SK-N-SH (cell line): Measurements from ENCODE around the gene RPL28. TPM values are rescaled to one million over a fixed set of nuclear protein-coding genes. Genes with fewer than 3 reads are reported as not detected.
A peak's percentile ranks its signal among the peaks of the same experiment; 100 is the strongest.

Experiments
- CTCF ChIA-PET: fragments of 300-600, 350-600 bp; formaldehyde crosslinking; extraction: SDS; loops from one replicate; lab custom pipeline; 2021; lab: Yijun Ruan, JAX
- POLR2A ChIA-PET: fragments of 350-600 bp; sonication (Branson Sonifier 250); formaldehyde crosslinking; extraction: SDS; loops from one replicate; lab custom pipeline; 2020; ENCODE audit warnings: antibody characterized with exemption, inconsistent platforms; lab: Yijun Ruan, JAX
- DNase-seq: peaks from one replicate; pipeline ENCODE4 v3.0.0; 2012
- H2AFZ ChIP-seq: fragments of 200-600 bp; sonication (generic); 2 replicates; pipeline ENCODE4 v1.8.1; 2016; ENCODE audit warnings: antibody characterized with exemption, mild to moderate bottlenecking, low read depth
- H3F3A ChIP-seq: fragments of 200-600 bp; sonication (generic); replicated peaks from 2 replicates; pipeline ENCODE3; 2016; ENCODE audit warnings: antibody characterized with exemption, mild to moderate bottlenecking; ENCODE audit not compliant: insufficient read depth
- H3K27ac ChIP-seq, 2 experiments: fragments of 200-500 bp in 1 of 2; fragments of 200-600 bp in 1 of 2; sonication (Bioruptor generic) in 1 of 2; sonication (generic), shearing (Covaris generic) in 1 of 2; 2 replicates each; pipeline versions ENCODE4 v1.5.1 to v1.6.1; 2014 to 2016; ENCODE audit warnings: low read depth in 2 of 2, inconsistent platforms in 1 of 2, low read length in 1 of 2, mild to moderate bottlenecking in 1 of 2, mixed read lengths in 1 of 2
- H3K27me3 ChIP-seq: fragments of 200-600 bp; sonication (generic), shearing (Covaris generic); 2 replicates; pipeline ENCODE4 v1.6.1; 2016; ENCODE audit warnings: mixed run types; ENCODE audit not compliant: insufficient read depth
- H3K36me3 ChIP-seq, 2 experiments: fragments of 200-500 bp in 1 of 2; fragments of 200-600 bp in 1 of 2; sonication (Bioruptor generic) in 1 of 2; sonication (generic) in 1 of 2; replicated peaks in 1 of 2; 2 replicates each; pipeline versions ENCODE3 to v1.5.1; 2014 to 2016; ENCODE audit warnings: low read length in 1 of 2, mild to moderate bottlenecking in 1 of 2; ENCODE audit not compliant: insufficient read depth in 2 of 2, control insufficient read depth in 1 of 2
- H3K4me1 ChIP-seq, 2 experiments: fragments of 200-500 bp in 1 of 2; fragments of 200-600 bp in 1 of 2; sonication (Bioruptor generic) in 1 of 2; sonication (generic), shearing (Covaris generic) in 1 of 2; 2 replicates each; pipeline versions ENCODE4 v1.5.1 to v1.6.1; 2014 to 2016; ENCODE audit warnings: low read depth in 1 of 2, low read length in 1 of 2, mixed run types in 1 of 2; ENCODE audit not compliant: insufficient read depth in 2 of 2, control insufficient read depth in 1 of 2
- H3K4me2 ChIP-seq: fragments of 200-600 bp; sonication (generic), shearing (Covaris generic); 2 replicates; pipeline ENCODE4 v1.6.1; 2017; ENCODE audit warnings: mixed run types
- H3K4me3 ChIP-seq, 2 experiments: fragments of 200-500 bp in 1 of 2; fragments of 200-600 bp in 1 of 2; sonication (Bioruptor generic) in 1 of 2; sonication (generic), shearing (Covaris generic) in 1 of 2; 2 replicates each; pipeline versions ENCODE4 v1.5.1 to v1.8.1; 2014 to 2016; ENCODE audit warnings: low read depth in 2 of 2, inconsistent platforms in 1 of 2, low read length in 1 of 2, mild to moderate bottlenecking in 1 of 2, mixed read lengths in 1 of 2, moderate library complexity in 1 of 2
- H3K79me2 ChIP-seq: fragments of 200-600 bp; sonication (generic); 2 replicates; pipeline ENCODE4 v1.8.1; 2017; ENCODE audit warnings: mild to moderate bottlenecking; ENCODE audit not compliant: insufficient read depth
- H3K9ac ChIP-seq: fragments of 200-600 bp; sonication (generic); 2 replicates; pipeline ENCODE4 v1.6.1; 2017; ENCODE audit warnings: mixed run types
- H3K9me2 ChIP-seq: fragments of 200-600 bp; sonication (generic); 2 replicates; pipeline ENCODE4 v1.6.1; 2017; ENCODE audit warnings: mixed run types
- H3K9me3 ChIP-seq: fragments of 200-600 bp; sonication (generic); 2 replicates; pipeline ENCODE4 v1.6.1; 2017; ENCODE audit warnings: mixed run types, mild to moderate bottlenecking, moderate library complexity
- H4K20me1 ChIP-seq: fragments of 200-600 bp; sonication (generic); 2 replicates; pipeline ENCODE4 v1.6.1; 2017; ENCODE audit warnings: mild to moderate bottlenecking, mixed run types; ENCODE audit not compliant: insufficient read depth
- EZH2phosphoT487 ChIP-seq: fragments of 200-600 bp; sonication (generic); IDR thresholded peaks from 2 replicates; pipeline ENCODE4 v1.6.1; 2017; ENCODE audit warnings: low read depth, mixed run types, mild to moderate bottlenecking, antibody characterized with exemption, moderate library complexity, borderline replicate concordance
- FOSL2 ChIP-seq: IDR thresholded peaks from 2 replicates; pipeline ENCODE4 v1.4.0; 2012; ENCODE audit warnings: low read depth, mild to moderate bottlenecking, moderate library complexity, borderline replicate concordance
- FOXJ3 ChIP-seq: sonication (generic); formaldehyde crosslinking; IDR thresholded peaks from 2 replicates; pipeline ENCODE4 v1.5.1; 2020; ENCODE audit warnings: mild to moderate bottlenecking, missing genetic modification reagents
- FOXM1 ChIP-seq: IDR thresholded peaks from 2 replicates; pipeline ENCODE4 v1.4.0; 2012; ENCODE audit warnings: low read depth, mild to moderate bottlenecking
- GATA2 ChIP-seq: sonication (generic); formaldehyde crosslinking; IDR thresholded peaks from 2 replicates; pipeline ENCODE4 v1.5.0; 2020; ENCODE audit warnings: mild to moderate bottlenecking, missing genetic modification reagents
- JUND ChIP-seq: IDR thresholded peaks from 2 replicates; pipeline ENCODE4 v1.4.0; 2012
- RCOR1 ChIP-seq: fragments of 150-350 bp; IDR thresholded peaks from 2 replicates; pipeline ENCODE4 v1.6.1; 2017; ENCODE audit warnings: antibody characterized with exemption, low read length
- SIN3A ChIP-seq: IDR thresholded peaks from 2 replicates; pipeline ENCODE4 v1.6.1; 2012; ENCODE audit warnings: low read depth, mild to moderate bottlenecking, low read length, moderate library complexity, borderline replicate concordance
- TAF1 ChIP-seq: IDR thresholded peaks from 2 replicates; pipeline ENCODE4 v1.6.1; 2012; ENCODE audit warnings: low read depth, mild to moderate bottlenecking, low read length, moderate library complexity, borderline replicate concordance
- TCF12 ChIP-seq: IDR thresholded peaks from 2 replicates; pipeline ENCODE4 v1.4.0; 2012
- TEAD4 ChIP-seq: IDR thresholded peaks from 2 replicates; pipeline ENCODE4 v1.4.0; 2012; ENCODE audit warnings: mild to moderate bottlenecking, borderline replicate concordance; ENCODE audit not compliant: insufficient read depth
- USF2 ChIP-seq: fragments of 150-350 bp; IDR thresholded peaks from 2 replicates; pipeline ENCODE4 v1.6.1; 2017; ENCODE audit warnings: antibody characterized with exemption, low read length, low read depth, borderline replicate concordance
- ZBTB33 ChIP-seq: IDR thresholded peaks from 2 replicates; pipeline ENCODE4 v1.4.0; 2012; ENCODE audit warnings: low read depth, borderline replicate concordance
- WGBS: methylation state at CpG from one replicate; pipeline ENCODE4 v1.1.6; 2017; ENCODE audit warnings: low lambda C conversion rate; 5-methylcytosine and 5-hydroxymethylcytosine counted together
- polyA plus RNA-seq, 3 experiments: library from polyadenylated mRNA; depleted of rRNA; stranded (reverse); fragments of >200 nt; gene quantifications; 2 replicates each; pipeline ENCODE4 v1.2.3, GENCODE V29; 2012
- TF ChIP-seq, protein P1 (sequence below): IDR thresholded peaks from 2 replicates; pipeline ENCODE4 v1.4.0; 2012; ENCODE audit warnings: low read depth, borderline replicate concordance
- TF ChIP-seq, protein P2 (sequence below): fragments of 150-350 bp; IDR thresholded peaks from 2 replicates; pipeline ENCODE4 v1.6.1; 2016; ENCODE audit warnings: mild to moderate bottlenecking, low read depth, low read length
- TF ChIP-seq, protein P3 (sequence below): IDR thresholded peaks from 2 replicates; pipeline ENCODE4; 2012
- TF ChIP-seq, protein P4 (sequence below): IDR thresholded peaks from 2 replicates; pipeline ENCODE4 v1.6.1; 2012; ENCODE audit warnings: mild to moderate bottlenecking, low read depth, low read length, moderate library complexity

RPL28 gene
- polyA plus RNA-seq, 1 of the 3 experiments (the other 2 are of a cell fraction) = 2,368 TPM

DNA sequence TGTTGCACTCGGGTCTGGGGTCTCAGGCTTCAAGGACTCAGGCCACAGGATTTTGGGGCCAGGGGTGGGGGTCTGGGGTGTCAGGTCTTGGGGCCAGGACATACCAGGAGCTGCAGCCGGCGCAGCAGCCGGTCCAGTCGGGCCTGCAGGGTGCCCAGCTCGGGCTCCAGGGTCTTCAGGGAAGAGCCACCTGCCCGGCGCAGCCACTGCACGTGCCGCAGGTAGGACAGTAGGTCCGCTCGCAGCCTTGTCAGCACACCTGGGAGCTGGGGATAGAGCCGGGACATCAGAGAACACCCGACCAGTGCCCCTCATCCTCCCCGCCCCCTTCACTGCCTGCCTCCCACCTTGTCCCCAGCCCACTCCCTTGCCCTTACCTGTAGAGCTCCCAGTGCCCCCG is 17.6 kb upstream of the RPL28 start:
- no peak overlapping the region for H3K9ac ChIP-seq
- H3K36me3 ChIP-seq = peaks cover 0 to 4% of the 10 kb centered on the region in 2 experiments
- H3K4me3 ChIP-seq = no peak overlapping the region
- peaks cover 14% of the 10 kb centered on the region for H3K79me2 ChIP-seq
- no peak overlapping the region for H2AFZ ChIP-seq
- peaks cover 17 to 18% of the 10 kb centered on the region in 2 experiments; a peak in 3 of 4 replicates for H3K4me1 ChIP-seq
- POLR2A ChIA-PET = interaction anchor here (0.7 to 2.8 kb wide), 2 partner anchors 15 to 39 kb away, joined by 3 to 14 read pairs; partner anchors contain the start of genes TMEM238 and UBE2S
- DNase-seq = no peak
- 86% methylated on average over 9 of the region's 16 CpGs for WGBS
- H3K9me2 ChIP-seq = no peaks in the 10 kb centered on the region
- no peaks in the 10 kb centered on the region for H3K9me3 ChIP-seq
- H3F3A ChIP-seq = peaks cover 29% of the 10 kb centered on the region
- H3K4me2 ChIP-seq = 0 out of 2 replicates have a peak overlapping the region, but pooled peaks have one; percentile 76
- H3K27ac ChIP-seq = no peak overlapping the region
- H3K27me3 ChIP-seq = no peaks in the 10 kb centered on the region
- no peaks in the 10 kb centered on the region for H4K20me1 ChIP-seq
- no peak for TF ChIP-seq EZH2phosphoT487
- TF ChIP-seq RCOR1 = no peak
- TF ChIP-seq ZBTB33 = no peak
- TF ChIP-seq, protein P1, sequence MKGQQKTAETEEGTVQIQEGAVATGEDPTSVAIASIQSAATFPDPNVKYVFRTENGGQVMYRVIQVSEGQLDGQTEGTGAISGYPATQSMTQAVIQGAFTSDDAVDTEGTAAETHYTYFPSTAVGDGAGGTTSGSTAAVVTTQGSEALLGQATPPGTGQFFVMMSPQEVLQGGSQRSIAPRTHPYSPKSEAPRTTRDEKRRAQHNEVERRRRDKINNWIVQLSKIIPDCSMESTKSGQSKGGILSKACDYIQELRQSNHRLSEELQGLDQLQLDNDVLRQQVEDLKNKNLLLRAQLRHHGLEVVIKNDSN = no peak
- TF ChIP-seq, protein P2, sequence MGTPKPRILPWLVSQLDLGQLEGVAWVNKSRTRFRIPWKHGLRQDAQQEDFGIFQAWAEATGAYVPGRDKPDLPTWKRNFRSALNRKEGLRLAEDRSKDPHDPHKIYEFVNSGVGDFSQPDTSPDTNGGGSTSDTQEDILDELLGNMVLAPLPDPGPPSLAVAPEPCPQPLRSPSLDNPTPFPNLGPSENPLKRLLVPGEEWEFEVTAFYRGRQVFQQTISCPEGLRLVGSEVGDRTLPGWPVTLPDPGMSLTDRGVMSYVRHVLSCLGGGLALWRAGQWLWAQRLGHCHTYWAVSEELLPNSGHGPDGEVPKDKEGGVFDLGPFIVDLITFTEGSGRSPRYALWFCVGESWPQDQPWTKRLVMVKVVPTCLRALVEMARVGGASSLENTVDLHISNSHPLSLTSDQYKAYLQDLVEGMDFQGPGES = no peak
- no peak for TF ChIP-seq SIN3A
- TF ChIP-seq FOSL2 = no peak
- no peak for TF ChIP-seq GATA2 (CRISPR knock-in tag)
- TF ChIP-seq FOXM1 = no peak
- TF ChIP-seq JUND = no peak
- TF ChIP-seq TEAD4 = no peak
- TF ChIP-seq TAF1 = no peak
- TF ChIP-seq, protein P3, sequence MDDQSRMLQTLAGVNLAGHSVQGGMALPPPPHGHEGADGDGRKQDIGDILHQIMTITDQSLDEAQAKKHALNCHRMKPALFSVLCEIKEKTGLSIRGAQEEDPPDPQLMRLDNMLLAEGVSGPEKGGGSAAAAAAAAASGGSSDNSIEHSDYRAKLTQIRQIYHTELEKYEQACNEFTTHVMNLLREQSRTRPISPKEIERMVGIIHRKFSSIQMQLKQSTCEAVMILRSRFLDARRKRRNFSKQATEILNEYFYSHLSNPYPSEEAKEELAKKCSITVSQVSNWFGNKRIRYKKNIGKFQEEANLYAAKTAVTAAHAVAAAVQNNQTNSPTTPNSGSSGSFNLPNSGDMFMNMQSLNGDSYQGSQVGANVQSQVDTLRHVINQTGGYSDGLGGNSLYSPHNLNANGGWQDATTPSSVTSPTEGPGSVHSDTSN = no peak
- no peak for TF ChIP-seq FOXJ3 (CRISPR knock-in tag)
- TF ChIP-seq TCF12 = no peak
- TF ChIP-seq, protein P4, sequence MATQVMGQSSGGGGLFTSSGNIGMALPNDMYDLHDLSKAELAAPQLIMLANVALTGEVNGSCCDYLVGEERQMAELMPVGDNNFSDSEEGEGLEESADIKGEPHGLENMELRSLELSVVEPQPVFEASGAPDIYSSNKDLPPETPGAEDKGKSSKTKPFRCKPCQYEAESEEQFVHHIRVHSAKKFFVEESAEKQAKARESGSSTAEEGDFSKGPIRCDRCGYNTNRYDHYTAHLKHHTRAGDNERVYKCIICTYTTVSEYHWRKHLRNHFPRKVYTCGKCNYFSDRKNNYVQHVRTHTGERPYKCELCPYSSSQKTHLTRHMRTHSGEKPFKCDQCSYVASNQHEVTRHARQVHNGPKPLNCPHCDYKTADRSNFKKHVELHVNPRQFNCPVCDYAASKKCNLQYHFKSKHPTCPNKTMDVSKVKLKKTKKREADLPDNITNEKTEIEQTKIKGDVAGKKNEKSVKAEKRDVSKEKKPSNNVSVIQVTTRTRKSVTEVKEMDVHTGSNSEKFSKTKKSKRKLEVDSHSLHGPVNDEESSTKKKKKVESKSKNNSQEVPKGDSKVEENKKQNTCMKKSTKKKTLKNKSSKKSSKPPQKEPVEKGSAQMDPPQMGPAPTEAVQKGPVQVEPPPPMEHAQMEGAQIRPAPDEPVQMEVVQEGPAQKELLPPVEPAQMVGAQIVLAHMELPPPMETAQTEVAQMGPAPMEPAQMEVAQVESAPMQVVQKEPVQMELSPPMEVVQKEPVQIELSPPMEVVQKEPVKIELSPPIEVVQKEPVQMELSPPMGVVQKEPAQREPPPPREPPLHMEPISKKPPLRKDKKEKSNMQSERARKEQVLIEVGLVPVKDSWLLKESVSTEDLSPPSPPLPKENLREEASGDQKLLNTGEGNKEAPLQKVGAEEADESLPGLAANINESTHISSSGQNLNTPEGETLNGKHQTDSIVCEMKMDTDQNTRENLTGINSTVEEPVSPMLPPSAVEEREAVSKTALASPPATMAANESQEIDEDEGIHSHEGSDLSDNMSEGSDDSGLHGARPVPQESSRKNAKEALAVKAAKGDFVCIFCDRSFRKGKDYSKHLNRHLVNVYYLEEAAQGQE = no peak
- no peak for TF ChIP-seq USF2
- CTCF ChIA-PET = interaction anchor here (1.1 to 2.5 kb wide), 6 partner anchors 16 to 281 kb away, joined by 3 to 10 read pairs (median 6); partner anchors contain the start of genes KMT5C and TMEM238
